ENCODE measurements around the gene ARID2. TPM values are rescaled to one million over a fixed set of nuclear protein-coding genes. Genes with fewer than 3 reads are reported as not detected.

Gene ARID2
- total RNA-seq, 1 donor from 2014 or later, result 63.6 TPM

DNA sequence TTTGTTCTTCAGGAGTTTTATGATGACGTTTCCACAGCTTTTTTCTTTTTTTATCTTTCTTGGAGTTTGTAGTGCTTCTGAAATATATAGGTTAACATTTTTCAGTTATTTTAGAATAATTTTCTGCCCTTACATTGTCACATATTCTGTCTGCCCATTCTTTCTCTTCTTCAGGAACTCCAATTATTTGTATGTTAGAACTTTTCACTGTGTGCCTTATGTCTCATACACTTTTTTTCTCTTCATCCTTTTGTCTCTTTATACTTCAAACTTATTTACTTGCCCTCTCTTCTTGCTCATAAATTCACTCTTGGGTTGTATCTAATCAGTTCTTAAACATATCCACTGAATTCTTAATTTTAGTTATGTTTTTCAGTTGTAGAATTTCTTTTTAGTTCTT is 105.3 kb downstream of the ARID2 start:
- no peaks in the 10 kb centered on the region for H3K27me3 Mint-ChIP-seq
- no peak overlapping the region for H3K27ac Mint-ChIP-seq
- no peak overlapping the region for H3K4me3 Mint-ChIP-seq (ENCODE audit: low read depth)
- H3K36me3 Mint-ChIP-seq (ENCODE audit: insufficient read depth), result peaks cover 50% of the 10 kb centered on the region
- no peak for TF ChIP-seq CTCF (IDR thresholded peaks at IDR 0.05; ENCODE audit: unreplicated experiment)
- H3K4me1 Mint-ChIP-seq (ENCODE audit: low read depth), result no peaks in the 10 kb centered on the region
- H3K9me3 Mint-ChIP-seq (ENCODE audit: low read depth), result peaks cover 19% of the 10 kb centered on the region
- DNase-seq (ENCODE audit: low spot score, unreplicated experiment), result no peak

DNA sequence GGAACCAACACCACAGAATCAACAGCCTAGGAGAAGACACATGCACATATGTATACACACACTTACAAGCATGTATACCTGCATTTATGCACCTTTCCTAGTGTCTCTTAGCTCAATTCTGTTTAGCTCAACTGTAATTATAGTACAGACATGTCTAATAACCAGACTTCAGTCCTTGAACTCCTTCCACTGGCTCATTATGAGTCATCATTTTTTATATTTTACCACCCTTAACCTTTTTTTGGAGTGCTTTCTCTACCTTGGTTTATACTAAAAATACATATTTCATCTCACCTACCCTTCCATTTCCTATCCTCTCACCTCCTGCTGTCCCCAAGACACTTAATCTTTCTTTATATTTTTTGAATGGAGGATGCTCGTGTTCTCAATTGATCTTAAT is 110.4 kb downstream of the ARID2 start:
- Mint-ChIP-seq H3K4me1 (ENCODE audit: low read depth) (no peaks in the 10 kb centered on the region), H3K27ac (no peak overlapping the region), H3K9me3 (ENCODE audit: low read depth) (peaks cover 2% of the 10 kb centered on the region), H3K36me3 (ENCODE audit: insufficient read depth) (peaks cover 26% of the 10 kb centered on the region), H3K27me3 (no peaks in the 10 kb centered on the region), H3K4me3 (ENCODE audit: low read depth) (no peak overlapping the region)
- DNase-seq (ENCODE audit: low spot score, unreplicated experiment), result no peak
- no peak for TF ChIP-seq CTCF (IDR thresholded peaks at IDR 0.05; ENCODE audit: unreplicated experiment)

DNA sequence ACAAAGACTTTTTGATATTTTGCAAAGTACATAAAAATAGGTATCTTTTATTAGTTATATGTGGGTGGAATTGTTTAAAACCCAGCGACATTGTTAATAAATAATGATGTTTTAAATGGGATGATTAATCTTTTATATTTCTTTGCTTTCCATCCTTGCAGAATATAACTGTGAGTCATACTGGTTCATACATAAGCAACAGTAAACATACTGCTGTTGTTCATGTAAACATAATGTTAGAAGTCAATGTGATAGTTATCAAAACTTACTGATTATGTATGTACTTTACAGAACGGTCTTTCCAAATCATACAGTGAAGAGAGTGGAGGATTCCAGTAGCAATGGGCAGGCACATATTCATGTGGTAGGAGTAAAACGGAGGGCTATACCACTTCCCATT is 119.8 kb downstream of the ARID2 start:
- Mint-ChIP-seq H3K4me3 (ENCODE audit: low read depth) (no peak overlapping the region), H3K36me3 (ENCODE audit: insufficient read depth) (peaks cover 35% of the 10 kb centered on the region), H3K9me3 (ENCODE audit: low read depth) (no peaks in the 10 kb centered on the region), H3K27me3 (no peaks in the 10 kb centered on the region), H3K4me1 (ENCODE audit: low read depth) (no peaks in the 10 kb centered on the region), H3K27ac (no peak overlapping the region)
- DNase-seq (ENCODE audit: low spot score, unreplicated experiment), result no peak
- TF ChIP-seq CTCF (IDR thresholded peaks at IDR 0.05; ENCODE audit: unreplicated experiment), result no peak

GRCh38 chr12:45850302-45850701 is 120.8 kb downstream of the ARID2 start:
- no peak overlapping the region for H3K4me3 Mint-ChIP-seq (ENCODE audit: low read depth)
- H3K27ac Mint-ChIP-seq, result no peak overlapping the region
- TF ChIP-seq CTCF (IDR thresholded peaks at IDR 0.05; ENCODE audit: unreplicated experiment), result no peak
- peaks cover 35% of the 10 kb centered on the region for H3K36me3 Mint-ChIP-seq (ENCODE audit: insufficient read depth)
- no peaks in the 10 kb centered on the region for H3K9me3 Mint-ChIP-seq (ENCODE audit: low read depth)
- no peaks in the 10 kb centered on the region for H3K4me1 Mint-ChIP-seq (ENCODE audit: low read depth)
- no peak for DNase-seq (ENCODE audit: low spot score, unreplicated experiment)
- H3K27me3 Mint-ChIP-seq, result no peaks in the 10 kb centered on the region

DNA sequence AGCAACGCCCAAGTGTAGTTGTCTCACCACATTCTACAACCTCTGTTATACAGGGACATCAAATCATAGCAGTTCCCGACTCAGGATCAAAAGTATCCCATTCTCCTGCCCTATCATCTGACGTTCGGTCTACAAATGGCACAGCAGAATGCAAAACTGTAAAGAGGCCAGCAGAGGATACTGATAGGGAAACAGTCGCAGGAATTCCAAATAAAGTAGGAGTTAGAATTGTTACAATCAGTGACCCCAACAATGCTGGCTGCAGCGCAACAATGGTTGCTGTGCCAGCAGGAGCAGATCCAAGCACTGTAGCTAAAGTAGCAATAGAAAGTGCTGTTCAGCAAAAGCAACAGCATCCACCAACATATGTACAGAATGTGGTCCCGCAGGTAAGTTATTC is 123.0 kb downstream of the ARID2 start:
- H3K4me3 Mint-ChIP-seq (ENCODE audit: low read depth), result no peak overlapping the region
- H3K27ac Mint-ChIP-seq, result peak overlapping the region; percentile 14
- no peak for TF ChIP-seq CTCF (IDR thresholded peaks at IDR 0.05; ENCODE audit: unreplicated experiment)
- H3K36me3 Mint-ChIP-seq (ENCODE audit: insufficient read depth), result peaks cover 35% of the 10 kb centered on the region
- no peaks in the 10 kb centered on the region for H3K9me3 Mint-ChIP-seq (ENCODE audit: low read depth)
- no peaks in the 10 kb centered on the region for H3K27me3 Mint-ChIP-seq
- DNase-seq (ENCODE audit: low spot score, unreplicated experiment), result no peak
- no peaks in the 10 kb centered on the region for H3K4me1 Mint-ChIP-seq (ENCODE audit: low read depth)
